ENCODE measurements around the gene DBH.

The DBH gene

DNA sequence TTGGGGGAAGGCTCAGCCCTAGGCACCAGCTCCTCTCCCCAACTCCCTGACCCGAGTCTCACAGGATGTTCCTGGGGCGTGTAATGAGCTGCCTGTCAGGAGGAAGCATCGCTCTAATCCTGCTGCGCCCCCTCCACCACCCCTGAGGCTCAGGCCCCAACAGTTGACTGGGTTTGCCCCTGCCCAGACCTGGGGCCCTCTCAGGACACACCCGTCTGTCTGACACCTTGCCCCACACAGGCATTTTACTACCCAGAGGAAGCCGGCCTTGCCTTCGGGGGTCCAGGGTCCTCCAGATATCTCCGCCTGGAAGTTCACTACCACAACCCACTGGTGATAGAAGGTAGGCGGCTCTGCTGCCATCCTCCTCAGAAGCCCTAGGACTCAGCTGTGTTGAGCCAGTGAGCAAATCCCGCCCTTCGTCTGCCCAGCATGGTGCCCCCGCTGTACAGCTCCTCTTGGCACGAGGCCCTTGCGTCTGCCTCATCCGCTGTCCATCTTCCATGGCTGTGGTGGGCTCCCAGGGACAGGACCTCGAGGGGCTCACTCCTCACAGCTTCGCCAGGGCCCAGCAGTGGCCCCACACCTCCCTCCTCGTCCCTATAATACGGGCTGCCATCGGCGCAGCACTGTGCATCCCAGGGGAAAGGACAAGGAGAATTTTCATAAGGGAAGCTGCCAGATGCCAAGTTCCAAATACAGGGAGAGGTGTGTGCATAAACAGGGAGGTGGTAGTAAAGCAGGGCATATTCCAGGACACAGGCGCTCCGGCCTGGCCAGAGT is 8.0 kb downstream of the DBH start:
- TF ChIP-seq, protein P1, sequence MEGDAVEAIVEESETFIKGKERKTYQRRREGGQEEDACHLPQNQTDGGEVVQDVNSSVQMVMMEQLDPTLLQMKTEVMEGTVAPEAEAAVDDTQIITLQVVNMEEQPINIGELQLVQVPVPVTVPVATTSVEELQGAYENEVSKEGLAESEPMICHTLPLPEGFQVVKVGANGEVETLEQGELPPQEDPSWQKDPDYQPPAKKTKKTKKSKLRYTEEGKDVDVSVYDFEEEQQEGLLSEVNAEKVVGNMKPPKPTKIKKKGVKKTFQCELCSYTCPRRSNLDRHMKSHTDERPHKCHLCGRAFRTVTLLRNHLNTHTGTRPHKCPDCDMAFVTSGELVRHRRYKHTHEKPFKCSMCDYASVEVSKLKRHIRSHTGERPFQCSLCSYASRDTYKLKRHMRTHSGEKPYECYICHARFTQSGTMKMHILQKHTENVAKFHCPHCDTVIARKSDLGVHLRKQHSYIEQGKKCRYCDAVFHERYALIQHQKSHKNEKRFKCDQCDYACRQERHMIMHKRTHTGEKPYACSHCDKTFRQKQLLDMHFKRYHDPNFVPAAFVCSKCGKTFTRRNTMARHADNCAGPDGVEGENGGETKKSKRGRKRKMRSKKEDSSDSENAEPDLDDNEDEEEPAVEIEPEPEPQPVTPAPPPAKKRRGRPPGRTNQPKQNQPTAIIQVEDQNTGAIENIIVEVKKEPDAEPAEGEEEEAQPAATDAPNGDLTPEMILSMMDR (IDR thresholded peaks at IDR 0.05; ENCODE audit: extremely low read depth, insufficient read depth, missing control alignments), result no peak
- DNase-seq (ENCODE audit: low spot score), result no peak
- in situ Hi-C loops (cut with MboI; ENCODE audit: low pct_unique_long_range_greater_than_20kb, low sequenced_read_pairs, unreplicated experiment), result no loop called here

DNA sequence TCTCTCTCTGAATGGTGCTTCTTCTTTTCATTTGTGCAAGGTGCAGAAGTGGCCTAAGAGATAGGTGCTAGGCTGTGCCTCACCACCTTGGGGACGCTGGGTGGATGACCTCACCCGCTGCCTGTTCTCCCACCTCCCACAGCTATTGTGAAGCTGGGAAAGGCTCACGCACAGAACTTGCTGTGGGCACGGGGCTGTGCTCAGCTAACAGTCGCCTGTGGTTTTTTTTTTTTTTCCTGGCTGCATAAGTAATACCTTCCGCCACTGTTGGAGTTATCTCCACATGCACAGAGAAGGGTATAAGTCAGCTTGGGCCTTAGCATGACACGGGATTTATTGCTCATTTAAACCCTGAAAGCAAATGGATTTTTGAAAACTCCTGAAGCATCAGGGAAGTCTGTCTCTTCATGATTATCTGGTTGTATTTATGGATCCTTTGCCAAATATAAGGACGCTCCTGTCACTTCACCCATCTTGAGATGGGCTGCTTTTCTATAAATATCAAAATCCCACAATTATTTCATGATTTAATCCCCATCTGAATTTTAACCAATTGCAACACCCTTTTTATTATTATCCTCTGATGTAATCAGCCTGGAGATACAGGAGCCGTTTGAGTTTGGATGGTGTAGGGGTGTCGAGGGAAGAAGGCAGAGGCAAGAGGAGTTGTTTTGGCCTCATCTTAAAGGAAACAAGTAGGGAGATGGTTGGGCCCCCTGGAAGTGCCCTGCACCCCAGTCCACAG is 9.0 kb downstream of the DBH start:
- TF ChIP-seq, protein P1 (IDR thresholded peaks at IDR 0.05; ENCODE audit: extremely low read depth, insufficient read depth, missing control alignments), result no peak
- no peak for DNase-seq (ENCODE audit: low spot score)
- in situ Hi-C loops (cut with MboI; ENCODE audit: low pct_unique_long_range_greater_than_20kb, low sequenced_read_pairs, unreplicated experiment), result no loop called here

DNA sequence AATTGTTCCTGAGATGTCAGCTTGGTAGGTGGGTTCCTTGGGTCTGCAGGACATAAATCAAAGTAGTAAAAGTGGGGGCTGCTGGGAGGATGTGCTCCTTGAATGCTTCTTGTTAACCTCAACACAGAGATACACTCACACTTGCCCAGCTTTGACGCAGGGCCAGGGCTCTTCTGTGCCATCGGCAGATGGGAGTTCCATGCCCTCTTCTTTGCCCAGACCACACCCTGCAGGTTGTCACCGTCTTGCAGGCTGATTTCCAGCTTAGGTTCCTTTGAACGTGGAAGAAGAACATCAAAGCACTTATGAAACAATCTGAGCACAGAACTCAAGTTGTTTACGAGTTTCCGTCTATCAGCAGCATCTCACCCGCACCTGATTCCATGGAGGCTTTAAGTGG is 11.0 kb downstream of the DBH start:
- in situ Hi-C loops (cut with MboI; ENCODE audit: low pct_unique_long_range_greater_than_20kb, low sequenced_read_pairs, unreplicated experiment), result no loop called here
- TF ChIP-seq, protein P1 (IDR thresholded peaks at IDR 0.05; ENCODE audit: extremely low read depth, insufficient read depth, missing control alignments), result no peak

DNA sequence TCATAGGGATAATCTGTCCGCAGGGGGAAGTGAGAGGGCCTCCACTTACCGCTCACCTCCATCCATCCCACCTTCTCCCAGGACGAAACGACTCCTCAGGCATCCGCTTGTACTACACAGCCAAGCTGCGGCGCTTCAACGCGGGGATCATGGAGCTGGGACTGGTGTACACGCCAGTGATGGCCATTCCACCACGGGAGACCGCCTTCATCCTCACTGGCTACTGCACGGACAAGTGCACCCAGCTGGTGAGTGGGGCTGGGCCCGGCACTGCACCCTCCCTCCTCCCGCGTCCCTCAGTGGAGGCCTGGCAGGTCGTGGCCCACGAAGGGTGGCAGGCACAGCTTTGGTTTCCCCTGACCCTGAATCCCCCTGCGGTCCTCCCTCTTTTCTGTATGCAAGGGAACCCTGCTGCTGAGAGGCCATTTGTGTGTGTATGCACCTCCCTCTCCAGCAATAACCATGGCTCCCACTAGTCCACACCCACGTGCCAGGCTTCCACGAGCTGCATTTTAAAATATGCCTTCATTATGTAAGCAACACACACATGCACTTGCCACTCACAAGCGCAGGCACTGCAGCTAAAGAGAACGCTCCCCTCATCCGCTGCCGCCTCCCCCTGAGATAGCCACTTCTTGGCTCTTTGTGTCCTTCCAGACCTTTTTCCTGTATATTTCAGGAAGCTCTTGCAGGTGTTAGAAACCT is 11.8 kb downstream of the DBH start:
- in situ Hi-C loops (cut with MboI; ENCODE audit: low pct_unique_long_range_greater_than_20kb, low sequenced_read_pairs, unreplicated experiment), result no loop called here

More for the DNA sequence above, 11.0 kb downstream of the DBH start:
- DNase-seq (ENCODE audit: low spot score), result no peak

DNA sequence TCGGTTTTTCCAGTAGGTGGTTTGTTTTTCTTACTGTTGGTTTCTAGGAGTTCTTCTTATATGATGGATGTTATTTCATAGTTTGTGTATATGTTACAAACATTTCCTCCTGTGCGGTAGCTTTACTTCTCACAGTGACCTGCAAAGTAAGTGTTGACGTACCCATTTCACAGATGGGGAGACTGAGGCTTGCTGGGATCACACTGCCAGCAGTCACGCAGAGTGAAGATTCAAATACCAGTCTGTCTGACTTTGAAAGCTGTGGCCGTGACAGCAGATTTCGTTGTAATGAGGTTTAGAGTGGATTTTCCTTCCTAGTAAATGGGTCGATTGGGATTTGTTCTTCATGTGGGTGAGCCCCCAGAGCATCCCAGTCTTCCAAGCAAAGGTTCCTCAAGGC is 13.0 kb downstream of the DBH start:
- in situ Hi-C loops (cut with MboI; ENCODE audit: low pct_unique_long_range_greater_than_20kb, low sequenced_read_pairs, unreplicated experiment), result no loop called here

More for the DNA sequence above, 11.8 kb downstream of the DBH start:
- no peak for DNase-seq (ENCODE audit: low spot score)
- TF ChIP-seq, protein P1 (IDR thresholded peaks at IDR 0.05; ENCODE audit: extremely low read depth, insufficient read depth, missing control alignments), result no peak

DNA sequence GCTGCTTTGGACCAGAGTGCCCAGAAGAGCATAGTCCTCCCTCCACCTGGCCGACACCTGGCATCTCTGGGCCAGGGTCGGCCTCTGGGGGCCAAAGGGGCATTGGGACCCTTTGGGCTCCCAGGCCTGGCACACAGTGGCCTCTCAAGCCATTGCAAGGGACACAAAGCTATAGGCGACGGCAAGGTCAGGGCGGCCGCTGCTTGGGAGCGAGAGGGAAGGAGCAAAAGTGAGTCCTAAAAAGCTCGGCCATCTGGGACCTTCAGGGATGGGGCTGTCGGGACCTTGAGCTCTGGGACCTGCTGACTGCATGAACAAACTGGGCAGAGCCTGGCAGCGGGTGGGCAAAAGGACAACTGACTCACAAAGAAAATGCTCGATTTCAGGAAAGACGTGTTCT is 13.9 kb downstream of the DBH start:
- DNase-seq (ENCODE audit: low spot score), result no peak
- TF ChIP-seq, protein P1 (IDR thresholded peaks at IDR 0.05; ENCODE audit: extremely low read depth, insufficient read depth, missing control alignments), result no peak
- in situ Hi-C loops (cut with MboI; ENCODE audit: low pct_unique_long_range_greater_than_20kb, low sequenced_read_pairs, unreplicated experiment), result no loop called here

More for the DNA sequence above, 13.0 kb downstream of the DBH start:
- DNase-seq (ENCODE audit: low spot score), result no peak
- TF ChIP-seq, protein P1 (IDR thresholded peaks at IDR 0.05; ENCODE audit: extremely low read depth, insufficient read depth, missing control alignments), result no peak

Measured in GM13977 (cell line).